IMR-90 (cell line): Measurements from ENCODE around the gene CIT. TPM values are rescaled to one million over a fixed set of nuclear protein-coding genes. Genes with fewer than 3 reads are reported as not detected.

ENCODE experiments used
- ATAC-seq: fragments of 200-7000 bp; cut with Tn5 transposase; 2 replicates; pipeline ENCODE4 v1.9.1; 2020; ENCODE audit warnings: low read depth, mild to moderate bottlenecking, moderate library complexity
- BruUV-seq: library from RNA; stranded (reverse); fragments of 400-500 nt; replicated peaks from 2 replicates; lab custom pipeline; 2021; lab: Mats Ljungman, UMichigan
- CTCF ChIA-PET: fragments of 300-600 bp; formaldehyde crosslinking; extraction: SDS; loops from one replicate; lab custom pipeline; 2021; ENCODE audit warnings: antibody characterized with exemption; lab: Yijun Ruan, JAX
- POLR2A ChIA-PET: fragments of 300-600 bp; sonication (Branson Sonifier 250); formaldehyde crosslinking; loops from one replicate; lab custom pipeline; 2022; ENCODE audit warnings: antibody characterized with exemption; ENCODE audit not compliant: unreplicated experiment; lab: Charles Lee
- DNase-seq: peaks from one replicate; pipeline ENCODE4 v3.0.0; 2013
- H2AFZ ChIP-seq: replicated peaks from 2 replicates; pipeline ENCODE3; 2013; ENCODE audit warnings: low read length, mild to moderate bottlenecking; ENCODE audit not compliant: poor library complexity
- H2AK5ac ChIP-seq: 2 replicates; pipeline ENCODE4 v1.6.1; 2013; ENCODE audit warnings: low read depth, low read length, inconsistent platforms
- H2AK9ac ChIP-seq: replicated peaks from 2 replicates; pipeline ENCODE3; 2013; ENCODE audit warnings: mild to moderate bottlenecking, low read depth, low read length, moderate library complexity; ENCODE audit not compliant: poor library complexity
- H2BK120ac ChIP-seq: 2 replicates; pipeline ENCODE4 v1.6.1; 2013; ENCODE audit warnings: low read depth, low read length, inconsistent platforms
- H2BK15ac ChIP-seq: 3 replicates; pipeline ENCODE4 v1.6.1; 2013; ENCODE audit warnings: low read depth, low read length, inconsistent platforms
- H2BK20ac ChIP-seq: 2 replicates; pipeline ENCODE4 v1.6.1; 2013; ENCODE audit warnings: low read depth, mild to moderate bottlenecking, inconsistent platforms, low read length, moderate library complexity
- H2BK5ac ChIP-seq: 2 replicates; pipeline ENCODE4 v1.6.1; 2013; ENCODE audit warnings: mild to moderate bottlenecking, low read depth, low read length, inconsistent platforms; ENCODE audit not compliant: poor library complexity, severe bottlenecking
- H3K14ac ChIP-seq: replicated peaks from 2 replicates; pipeline ENCODE4 v1.6.1; 2013; ENCODE audit warnings: low read depth, low read length, inconsistent platforms
- H3K18ac ChIP-seq: 2 replicates; pipeline ENCODE4 v1.6.1; 2013; ENCODE audit warnings: low read depth, low read length, control low read depth
- H3K23ac ChIP-seq: 2 replicates; pipeline ENCODE4 v1.6.1; 2013; ENCODE audit warnings: low read depth, low read length, inconsistent platforms
- H3K27ac ChIP-seq: 2 replicates; pipeline ENCODE4 v1.5.1; 2013; ENCODE audit warnings: mild to moderate bottlenecking, control low read depth, low read length; ENCODE audit not compliant: insufficient read depth
- H3K27me3 ChIP-seq: 2 replicates; pipeline ENCODE4 v1.6.1; 2013; ENCODE audit warnings: low read length; ENCODE audit not compliant: control insufficient read depth, insufficient read depth
- H3K36me3 ChIP-seq: 2 replicates; pipeline ENCODE4 v1.6.1; 2013; ENCODE audit warnings: low read length, mixed read lengths; ENCODE audit not compliant: control insufficient read depth, insufficient read depth
- H3K4ac ChIP-seq: 2 replicates; pipeline ENCODE4 v1.6.1; 2013; ENCODE audit warnings: low read depth, low read length, inconsistent platforms
- H3K4me1 ChIP-seq: 2 replicates; pipeline ENCODE4 v1.6.1; 2013; ENCODE audit warnings: low read length, mixed read lengths; ENCODE audit not compliant: control insufficient read depth, insufficient read depth
- H3K4me2 ChIP-seq: 2 replicates; pipeline ENCODE4 v1.6.1; 2013; ENCODE audit warnings: low read depth, mild to moderate bottlenecking, control low read depth, low read length, moderate library complexity
- H3K4me3 ChIP-seq: 2 replicates; pipeline ENCODE4 v1.5.1; 2013; ENCODE audit warnings: low read depth, mild to moderate bottlenecking, control low read depth, low read length, moderate library complexity; ENCODE audit not compliant: insufficient read depth
- H3K56ac ChIP-seq: 2 replicates; pipeline ENCODE4 v1.6.1; 2013; ENCODE audit warnings: low read length, inconsistent platforms; ENCODE audit not compliant: insufficient read depth; ENCODE audit errors: extremely low read depth
- H3K79me1 ChIP-seq, 2 experiments: 2 replicates each; pipeline ENCODE4 v1.6.1; 2013; ENCODE audit warnings: low read length in 2 of 2, inconsistent platforms in 1 of 2, low read depth in 1 of 2
- H3K9ac ChIP-seq: 2 replicates; pipeline ENCODE4 v1.6.1; 2013; ENCODE audit warnings: low read depth, low read length, control low read depth
- H3K9me1 ChIP-seq: 2 replicates; pipeline ENCODE4 v1.6.1; 2013; ENCODE audit warnings: low read length, inconsistent platforms; ENCODE audit not compliant: insufficient read depth
- H3K9me3 ChIP-seq: 2 replicates; pipeline ENCODE4 v1.6.1; 2013; ENCODE audit warnings: low read length; ENCODE audit not compliant: control insufficient read depth, insufficient read depth
- H4K20me1 ChIP-seq: 2 replicates; pipeline ENCODE4 v1.6.1; 2013; ENCODE audit warnings: low read length, inconsistent platforms; ENCODE audit not compliant: insufficient read depth
- H4K5ac ChIP-seq: 2 replicates; pipeline ENCODE4 v1.6.1; 2013; ENCODE audit warnings: mild to moderate bottlenecking, low read depth, low read length, control low read depth
- H4K8ac ChIP-seq, 2 experiments: 2 replicates each; pipeline ENCODE4 v1.6.1; 2013; ENCODE audit warnings: low read depth in 2 of 2, low read length in 2 of 2, control low read depth in 1 of 2, inconsistent platforms in 1 of 2
- H4K91ac ChIP-seq: 2 replicates; pipeline ENCODE4 v1.6.1; 2013; ENCODE audit warnings: low read depth, low read length, inconsistent platforms; ENCODE audit not compliant: insufficient read depth
- CEBPB ChIP-seq: IDR thresholded peaks from 2 replicates; pipeline ENCODE4 v1.6.1; 2012; ENCODE audit warnings: low read depth, low read length, improper control_type of control experiment
- CHD1 ChIP-seq: IDR thresholded peaks from 2 replicates; pipeline ENCODE4 v1.6.1; 2012; ENCODE audit warnings: low read depth, low read length, improper control_type of control experiment
- CTCF ChIP-seq: conservative IDR thresholded peaks from 2 replicates; pipeline ENCODE4 v1.5.1; 2012; ENCODE audit warnings: mild to moderate bottlenecking, low read depth, low read length, improper control_type of control experiment
- ELK1 ChIP-seq: fragments of 150-350 bp; IDR thresholded peaks from 2 replicates; pipeline ENCODE4 v1.6.1; 2016; ENCODE audit warnings: low read depth, mild to moderate bottlenecking, low read length, moderate library complexity, borderline replicate concordance
- MAFK ChIP-seq: IDR thresholded peaks from 2 replicates; pipeline ENCODE4 v1.6.1; 2012; ENCODE audit warnings: low read depth, low read length, improper control_type of control experiment
- NFE2L2 ChIP-seq: fragments of 150-350 bp; IDR thresholded peaks from 2 replicates; pipeline ENCODE4 v1.6.1; 2016; ENCODE audit warnings: low read depth, mild to moderate bottlenecking, low read length
- RAD21 ChIP-seq: IDR thresholded peaks from 2 replicates; pipeline ENCODE4 v1.6.1; 2012; ENCODE audit warnings: low read length, improper control_type of control experiment
- RFX5 ChIP-seq: IDR thresholded peaks from 2 replicates; pipeline ENCODE4 v1.8.0; 2012; ENCODE audit warnings: low read depth, mild to moderate bottlenecking, low read length, moderate library complexity
- SMC3 ChIP-seq: fragments of 150-350 bp; IDR thresholded peaks from 2 replicates; pipeline ENCODE4 v1.6.1; 2016; ENCODE audit warnings: low read depth, mild to moderate bottlenecking, antibody characterized with exemption, low read length, moderate library complexity
- WGBS, 2 experiments: methylation state at CpG; one replicate each; pipeline versions ENCODE4 v1.1.5 to v1.1.7; 2013; ENCODE audit warnings: missing lambda C conversion rate in 2 of 2; ENCODE audit not compliant: insufficient read length in 1 of 2; ENCODE audit errors: extremely low coverage in 2 of 2; 5-methylcytosine and 5-hydroxymethylcytosine counted together
- dilution Hi-C: fragments of 300-500 bp; cut with HindIII; formaldehyde crosslinking; loops from one replicate; pipeline ENCODE4 v1.14.3; 2018; ENCODE audit warnings: low sequenced_read_pairs; ENCODE audit not compliant: unreplicated experiment
- in situ Hi-C: fragments of 300-500 bp; cut with MboI; formaldehyde crosslinking; loops from 3 replicates; pipeline ENCODE4 v1.14.3; 2019; ENCODE audit warnings: low sequenced_read_pairs, inconsistent platforms, mixed read lengths
- intact Hi-C: fragments of 100-400 bp; cut with micrococcal nuclease; formaldehyde crosslinking; loops from 2 replicates; pipeline ENCODE4 v1.10.0; 2022
- polyA plus RNA-seq, 3 experiments: library from polyadenylated mRNA; depleted of rRNA; stranded (reverse); fragments of >200 nt; gene quantifications; 2 replicates each; pipeline ENCODE4 v1.2.3, GENCODE V29; 2012; ENCODE audit warnings: low replicate concordance in 1 of 3
- total RNA-seq: library from RNA; depleted of rRNA; stranded (reverse); fragments of >200 nt; gene quantifications from 2 replicates; pipeline ENCODE4 v1.2.3, GENCODE V29; 2012

Gene CIT
- total and polyA plus RNA-seq, 2 of the 4 experiments (the other 2 are of a cell fraction): 13.1 to 21.0 TPM

GRCh38 chr12:119780786-119781434 lies 96.2 kb downstream of the CIT start:
- Histone ChIP-seq H4K91ac (no peak overlapping the region), H3K27ac (no peak overlapping the region), H3K23ac (no peak overlapping the region), H4K20me1 (no peaks in the 10 kb centered on the region), H3K9me3 (0 out of 2 replicates have a peak, but pooled peaks cover 2% of the 10 kb centered on the region), H2BK20ac (no peak overlapping the region), H3K4me3 (peak overlapping the region; percentile 22; the same call in 1 of the 2 replicates), H2AFZ (no peak overlapping the region), H3K14ac (no peak overlapping the region), H2AK9ac (no peak overlapping the region), H3K9ac (no peak overlapping the region), H3K56ac (no peak overlapping the region), H2BK15ac (no peak overlapping the region), H3K4me2 (peak overlapping the region; percentile 77; the same call in 1 of the 2 replicates), H2BK5ac (no peak overlapping the region), H3K4ac (no peak overlapping the region), H3K79me1 (peaks cover 0 to 4% of the 10 kb centered on the region in 2 experiments; a peak in 2 of 4 replicates), H3K36me3 (peaks cover 8% of the 10 kb centered on the region), H4K8ac (no peak overlapping the region), H3K27me3 (no peaks in the 10 kb centered on the region), H2AK5ac (no peak overlapping the region), H3K9me1 (no peaks in the 10 kb centered on the region), H3K18ac (no peak overlapping the region), H4K5ac (no peak overlapping the region), H3K4me1 (no peaks in the 10 kb centered on the region; the same call in 1 of the 2 replicates), H2BK120ac (no peak overlapping the region)
- WGBS, 2 experiments: 75% methylated on average over 2 of the region's 8 CpGs; no CpG with 5 or more reads in 1 of the 2 experiments
- peak; percentile 37 for DNase-seq
- no TSS peak for BruUV-seq
- peak; percentile 40 for ATAC-seq
- ChIA-PET CTCF (interaction anchor here (0.6 to 2.7 kb wide), 16 partner anchors 9 to 160 kb away, joined by 3 to 24 read pairs (median 4); no protein-coding TSS in a partner anchor), POLR2A (no interaction called here)
- in situ Hi-C loops (no loop called here), intact Hi-C loops (loop anchor here (1.0 to 2.0 kb wide), 3 partner anchors 88 to 157 kb away; no protein-coding TSS in a partner anchor), dilution Hi-C loops (no loop called here)
- peak; percentile 53; the same call in 1 of the 2 replicates for TF ChIP-seq SMC3
- no peak for TF ChIP-seq CHD1
- TF ChIP-seq CTCF: peak; percentile 77
- no peak for TF ChIP-seq MAFK
- peak; percentile 50 for TF ChIP-seq RAD21
- no peak for TF ChIP-seq RFX5
- TF ChIP-seq NFE2L2: no peak
- TF ChIP-seq ELK1: no peak
- TF ChIP-seq CEBPB: no peak
